ENCODE measurements around the gene GIMAP2. TPM values are rescaled to one million over a fixed set of nuclear protein-coding genes. Genes with fewer than 3 reads are reported as not detected.
A peak's percentile ranks its signal among the peaks of the same experiment; 100 is the strongest.

GIMAP2 gene
- total RNA-seq, 4 donors from 2014 or later, result 2.0 to 8.2 (median 2.9) TPM

DNA sequence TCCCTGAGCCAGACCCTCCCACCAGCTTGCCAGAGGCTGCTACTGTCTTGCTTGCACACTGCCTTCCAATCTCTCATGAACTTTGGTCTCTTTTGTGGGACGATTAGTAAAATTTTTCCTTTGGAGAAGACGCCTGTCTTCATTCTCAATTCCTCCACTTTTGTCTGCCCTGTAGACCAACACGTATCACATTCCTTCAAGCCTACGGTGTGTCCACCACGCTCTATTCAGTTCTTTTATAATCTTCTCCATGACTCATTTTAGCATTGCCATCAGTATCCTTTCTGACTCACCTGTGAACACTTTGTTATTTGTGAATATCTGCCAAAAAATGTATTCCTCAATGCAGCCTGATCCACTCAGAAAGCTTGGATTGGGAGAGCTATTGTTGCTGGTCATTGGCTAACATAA, 53.1 kb downstream of the GIMAP2 start:
- no peak for DNase-seq (ENCODE audit: low spot score in 2 of 2)
- TF ChIP-seq EP300 (IDR thresholded peaks at IDR 0.05) (no peak), POLR2A (IDR thresholded peaks at IDR 0.05) (no peak), CTCF (IDR thresholded peaks at IDR 0.05) (no peak), POLR2AphosphoS5 (IDR thresholded peaks at IDR 0.05) (no peak)
- H3K36me3 ChIP-seq, result peaks cover 5% of the 10 kb centered on the region
- H3K27ac ChIP-seq, result peak overlapping the region; percentile 68
- H3K4me1 ChIP-seq, result peaks cover 5% of the 10 kb centered on the region
- H3K27me3 ChIP-seq, result no peaks in the 10 kb centered on the region
- H3K4me3 ChIP-seq, result peak overlapping the region; percentile 48
- WGBS, result 71% methylated on average over 5 of the region's 5 CpGs
- H3K9me3 ChIP-seq, result no peaks in the 10 kb centered on the region

- H3K9me3 ChIP-seq, result no peaks in the 10 kb centered on the region
- TF ChIP-seq EP300 (IDR thresholded peaks at IDR 0.05), result no peak
- no peak for TF ChIP-seq POLR2A (IDR thresholded peaks at IDR 0.05)
- no peak for TF ChIP-seq POLR2AphosphoS5 (IDR thresholded peaks at IDR 0.05)
- DNase-seq (ENCODE audit: low spot score in 2 of 2), result no peak
- no peak overlapping the region for H3K27ac ChIP-seq
- peaks cover 5% of the 10 kb centered on the region for H3K36me3 ChIP-seq
- peak overlapping the region; percentile 48 for H3K4me3 ChIP-seq
- H3K4me1 ChIP-seq, result peaks cover 5% of the 10 kb centered on the region
- no peaks in the 10 kb centered on the region for H3K27me3 ChIP-seq
These were observed 53.5 kb downstream of the GIMAP2 start for GRCh38 chr7:150739033-150739432.

DNA sequence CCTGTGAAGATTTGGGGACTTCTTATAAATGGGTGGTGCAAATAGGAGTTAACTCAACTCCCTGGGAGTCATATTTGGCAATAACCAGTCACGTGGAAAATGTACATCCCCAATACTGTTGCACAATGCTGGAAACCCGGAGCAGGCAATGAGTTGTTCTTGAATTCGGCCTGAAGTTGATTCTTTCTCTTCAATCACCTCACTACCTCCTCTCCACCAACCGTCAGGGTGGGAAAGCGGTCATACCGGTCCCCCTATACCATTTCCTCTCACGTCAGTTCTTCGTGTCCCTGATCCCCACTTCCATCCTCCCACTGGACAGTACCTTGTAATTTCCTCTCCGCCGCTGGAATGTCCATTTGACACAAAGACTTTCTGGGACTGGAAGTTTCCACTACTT, 54.5 kb downstream of the GIMAP2 start:
- H3K27ac ChIP-seq, result no peak overlapping the region
- H3K4me1 ChIP-seq, result peaks cover 5% of the 10 kb centered on the region
- no peak for TF ChIP-seq EP300 (IDR thresholded peaks at IDR 0.05)
- TF ChIP-seq POLR2AphosphoS5 (IDR thresholded peaks at IDR 0.05), result no peak
- TF ChIP-seq CTCF (IDR thresholded peaks at IDR 0.05), result no peak
- no peak for TF ChIP-seq POLR2A (IDR thresholded peaks at IDR 0.05)
- no peak for DNase-seq (ENCODE audit: low spot score in 2 of 2)
- WGBS, result 71% methylated on average over 10 of the region's 10 CpGs
- H3K27me3 ChIP-seq, result no peaks in the 10 kb centered on the region
- peak overlapping the region; percentile 48 for H3K4me3 ChIP-seq
- H3K36me3 ChIP-seq, result peaks cover 5% of the 10 kb centered on the region
- H3K9me3 ChIP-seq, result no peaks in the 10 kb centered on the region

DNA sequence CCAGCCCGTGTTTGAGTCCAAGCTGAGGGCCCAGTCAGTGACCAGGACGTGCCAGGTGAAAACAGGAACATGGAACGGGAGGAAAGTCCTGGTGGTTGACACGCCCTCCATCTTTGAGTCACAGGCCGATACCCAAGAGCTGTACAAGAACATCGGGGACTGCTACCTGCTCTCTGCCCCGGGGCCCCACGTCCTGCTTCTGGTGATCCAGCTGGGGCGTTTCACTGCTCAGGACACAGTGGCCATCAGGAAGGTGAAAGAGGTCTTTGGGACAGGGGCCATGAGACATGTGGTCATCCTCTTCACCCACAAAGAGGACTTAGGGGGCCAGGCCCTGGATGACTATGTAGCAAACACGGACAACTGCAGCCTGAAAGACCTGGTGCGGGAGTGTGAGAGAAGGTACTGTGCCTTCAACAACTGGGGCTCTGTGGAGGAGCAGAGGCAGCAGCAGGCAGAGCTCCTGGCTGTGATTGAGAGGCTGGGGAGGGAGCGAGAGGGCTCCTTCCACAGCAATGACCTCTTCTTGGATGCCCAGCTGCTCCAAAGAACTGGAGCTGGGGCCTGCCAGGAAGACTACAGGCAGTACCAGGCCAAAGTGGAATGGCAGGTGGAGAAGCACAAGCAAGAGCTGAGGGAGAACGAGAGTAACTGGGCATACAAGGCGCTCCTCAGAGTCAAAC, 56.9 kb downstream of the GIMAP2 start:
- no peak for DNase-seq (ENCODE audit: low spot score in 2 of 2)
- H3K9me3 ChIP-seq, result no peaks in the 10 kb centered on the region
- TF ChIP-seq CTCF (IDR thresholded peaks at IDR 0.05), result no peak
- H3K4me1 ChIP-seq, result no peaks in the 10 kb centered on the region
- H3K27ac ChIP-seq, result no peak overlapping the region
- peaks cover 5% of the 10 kb centered on the region for H3K36me3 ChIP-seq
- 87% methylated on average over 10 of the region's 14 CpGs for WGBS
- no peaks in the 10 kb centered on the region for H3K27me3 ChIP-seq
- no peak overlapping the region for H3K4me3 ChIP-seq

Other genes with a start within 250 kb of the GIMAP2 start
- gene GIMAP8, start 235.1 kb upstream of the GIMAP2 start, total RNA-seq, result 1 to 10 TPM; 1.5 to 5.6 (median 3.2) TPM
- 10 to 100 TPM in 1 of 4 donors, 1 to 10 TPM in 3; 1.4 to 10.8 (median 4.9) TPM for gene GIMAP7, start 170.8 kb upstream of the GIMAP2 start, total RNA-seq
- 10 to 100 TPM in 2 of 4 donors, 1 to 10 TPM in 2; 6.5 to 12.5 (median 9.3) TPM for gene GIMAP4, start 118.3 kb upstream of the GIMAP2 start, total RNA-seq
- gene GIMAP6, start 53.3 kb upstream of the GIMAP2 start, total RNA-seq, result 10 to 100 TPM in 2 of 4 donors, 1 to 10 TPM in 2; 4.1 to 16.8 (median 10.4) TPM
- 1 to 10 TPM in 3 of 4 donors, under 1 TPM in 1; 0.38 to 3.9 (median 2.2) TPM for gene GIMAP1, start 30.9 kb downstream of the GIMAP2 start, total RNA-seq
- 10 to 100 TPM in 1 of 4 donors, 1 to 10 TPM in 3; 2.8 to 15.0 (median 7.7) TPM for gene GIMAP5, start 51.7 kb downstream of the GIMAP2 start, total RNA-seq
- gene TMEM176B, start 114.7 kb downstream of the GIMAP2 start, total RNA-seq, result 10 to 100 TPM in 1 of 4 donors, 1 to 10 TPM in 3; 2.5 to 14.5 (median 4.9) TPM
- 10 to 100 TPM in 1 of 4 donors, 1 to 10 TPM in 3; 3.2 to 12.9 (median 6.0) TPM for gene TMEM176A, start 115.1 kb downstream of the GIMAP2 start, total RNA-seq
- gene AOC1, start 166.8 kb downstream of the GIMAP2 start, total RNA-seq, result 1 to 10 TPM; 1.9 to 5.5 (median 2.3) TPM